Body of pancreas (tissue), 4 donors: ENCODE measurements around the gene CDHR3.

Source experiments
- POLR2A ChIP-seq, 3 donors: fragments of 450-650 bp; IDR thresholded peaks; one replicate each; pipeline ENCODE4 v1.6.1; 2016; ENCODE audit warnings: antibody characterized with exemption in 3 of 3, mild to moderate bottlenecking in 2 of 3
- TF ChIP-seq, protein P1 (sequence below), 7 experiments: fragments of 450-650 bp in 4 of 7; fragments of 200-600 bp in 3 of 7; sonication (generic) in 3 of 7; IDR thresholded peaks; one replicate each; pipeline ENCODE4 v1.5.1; 2016 to 2019; ENCODE audit warnings: antibody characterized with exemption in 7 of 7

DNA sequence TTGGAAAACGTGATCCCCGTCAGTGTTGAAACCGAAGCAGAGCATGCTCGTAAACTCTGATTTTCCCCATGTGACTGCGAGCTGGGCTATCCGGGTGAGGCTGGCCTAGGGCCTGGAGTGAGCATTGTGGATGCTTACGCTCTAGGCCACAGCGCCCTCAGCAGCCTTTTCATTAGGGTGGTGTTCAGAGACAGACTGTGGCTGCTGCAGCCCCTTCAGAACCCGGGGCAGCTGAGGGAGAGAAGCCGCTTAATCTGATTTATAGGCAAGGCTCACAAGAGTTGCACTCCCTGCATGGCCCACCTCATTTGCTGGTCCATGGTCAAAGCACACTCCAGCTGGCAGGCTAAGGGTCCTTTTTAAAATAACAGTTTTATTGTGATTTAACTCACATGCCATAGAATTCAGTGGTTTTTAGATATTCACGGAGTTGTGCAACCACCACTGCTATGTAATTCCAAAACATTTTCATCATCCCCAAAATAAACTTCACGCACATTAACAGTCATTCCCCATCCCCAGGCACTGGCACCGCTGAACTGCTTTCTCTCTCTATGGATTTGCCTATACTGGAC lies 76.5 kb downstream of the CDHR3 start:
- TF ChIP-seq POLR2A (IDR thresholded peaks at IDR 0.05), result no peak
- TF ChIP-seq, protein P1, sequence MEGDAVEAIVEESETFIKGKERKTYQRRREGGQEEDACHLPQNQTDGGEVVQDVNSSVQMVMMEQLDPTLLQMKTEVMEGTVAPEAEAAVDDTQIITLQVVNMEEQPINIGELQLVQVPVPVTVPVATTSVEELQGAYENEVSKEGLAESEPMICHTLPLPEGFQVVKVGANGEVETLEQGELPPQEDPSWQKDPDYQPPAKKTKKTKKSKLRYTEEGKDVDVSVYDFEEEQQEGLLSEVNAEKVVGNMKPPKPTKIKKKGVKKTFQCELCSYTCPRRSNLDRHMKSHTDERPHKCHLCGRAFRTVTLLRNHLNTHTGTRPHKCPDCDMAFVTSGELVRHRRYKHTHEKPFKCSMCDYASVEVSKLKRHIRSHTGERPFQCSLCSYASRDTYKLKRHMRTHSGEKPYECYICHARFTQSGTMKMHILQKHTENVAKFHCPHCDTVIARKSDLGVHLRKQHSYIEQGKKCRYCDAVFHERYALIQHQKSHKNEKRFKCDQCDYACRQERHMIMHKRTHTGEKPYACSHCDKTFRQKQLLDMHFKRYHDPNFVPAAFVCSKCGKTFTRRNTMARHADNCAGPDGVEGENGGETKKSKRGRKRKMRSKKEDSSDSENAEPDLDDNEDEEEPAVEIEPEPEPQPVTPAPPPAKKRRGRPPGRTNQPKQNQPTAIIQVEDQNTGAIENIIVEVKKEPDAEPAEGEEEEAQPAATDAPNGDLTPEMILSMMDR (IDR thresholded peaks at IDR 0.05), result no peak
